Thyroid gland (tissue), 4 donors: ENCODE measurements around the gene TSFM. TPM values are rescaled to one million over a fixed set of nuclear protein-coding genes. Genes with fewer than 3 reads are reported as not detected.

Source experiments
- DNase-seq, 2 donors: peaks; one replicate each; pipeline ENCODE4 v3.0.0-alpha.2; 2019
- H3K27ac ChIP-seq, 3 donors: fragments of 200-600 bp; sonication (generic); 1 replicate in 2 of 3; 2 replicates in 1 of 3; pipeline ENCODE4 v1.5.1; 2016 to 2019; ENCODE audit warnings: mild to moderate bottlenecking in 1 of 3, moderate library complexity in 1 of 3
- H3K27me3 ChIP-seq: fragments of 200-600 bp; sonication (generic); one replicate; pipeline ENCODE4 v1.5.1; 2019
- H3K36me3 ChIP-seq, 2 donors: fragments of 200-600 bp; sonication (generic); one replicate each; pipeline ENCODE4 v1.5.1; 2016 to 2019
- H3K4me1 ChIP-seq, 2 donors: fragments of 200-600 bp; sonication (generic); one replicate each; pipeline ENCODE4 v1.5.1; 2017 to 2019
- H3K4me3 ChIP-seq, 3 donors: fragments of 200-600 bp; sonication (generic); replicated peaks in 1 of 3; 1 replicate in 2 of 3; 2 replicates in 1 of 3; pipeline ENCODE4 v1.5.1; 2016; ENCODE audit warnings: mild to moderate bottlenecking in 1 of 3
- H3K9me3 ChIP-seq: fragments of 200-600 bp; sonication (generic); one replicate; pipeline ENCODE4 v1.5.1; 2017
- POLR2A ChIP-seq, 2 donors: fragments of 450-650 bp; IDR thresholded peaks; one replicate each; pipeline ENCODE4 v1.6.1; 2017; ENCODE audit warnings: antibody characterized with exemption in 2 of 2, mild to moderate bottlenecking in 2 of 2, moderate library complexity in 1 of 2
- WGBS, 2 donors: methylation state at CpG; one replicate each; pipeline ENCODE4 v1.1.5; 2017; 5-methylcytosine and 5-hydroxymethylcytosine counted together
- intact Hi-C: fragments of 100-400 bp; cut with DNase I; formaldehyde crosslinking; loops from one replicate; pipeline ENCODE4 v1.15.1; 2023
- microRNA counts, 2 donors: library from miRNA; unstranded; fragments of <30 nt; microRNA quantifications; one replicate each; lab custom pipeline; 2016 to 2017
- microRNA-seq: library from miRNA; unstranded; fragments of <30 nt; microRNA quantifications from one replicate; pipeline ENCODE4, GENCODE V29; 2016
- small RNA-seq: library from RNA; depleted of rRNA; stranded (forward); fragments of <200 nt; gene quantifications from one replicate; pipeline ENCODE3, GENCODE V24; 2016
- total RNA-seq, 4 donors: library from RNA; depleted of rRNA; stranded (reverse); fragments of >200 nt; gene quantifications; one replicate each; pipeline ENCODE4 v1.2.3, GENCODE V29; 2016
- TF ChIP-seq, protein P1 (sequence below), 6 experiments: fragments of 200-600 bp in 3 of 6; fragments of 450-650 bp in 3 of 6; sonication (generic) in 3 of 6; IDR thresholded peaks; one replicate each; pipeline ENCODE4 v1.5.1; 2016 to 2019; ENCODE audit warnings: antibody characterized with exemption in 6 of 6, mild to moderate bottlenecking in 2 of 6, inconsistent platforms in 1 of 6, moderate library complexity in 1 of 6

TSFM gene
- total RNA-seq, 4 donors from 2014 or later, result 19.4 to 32.0 (median 25.5) TPM

DNA sequence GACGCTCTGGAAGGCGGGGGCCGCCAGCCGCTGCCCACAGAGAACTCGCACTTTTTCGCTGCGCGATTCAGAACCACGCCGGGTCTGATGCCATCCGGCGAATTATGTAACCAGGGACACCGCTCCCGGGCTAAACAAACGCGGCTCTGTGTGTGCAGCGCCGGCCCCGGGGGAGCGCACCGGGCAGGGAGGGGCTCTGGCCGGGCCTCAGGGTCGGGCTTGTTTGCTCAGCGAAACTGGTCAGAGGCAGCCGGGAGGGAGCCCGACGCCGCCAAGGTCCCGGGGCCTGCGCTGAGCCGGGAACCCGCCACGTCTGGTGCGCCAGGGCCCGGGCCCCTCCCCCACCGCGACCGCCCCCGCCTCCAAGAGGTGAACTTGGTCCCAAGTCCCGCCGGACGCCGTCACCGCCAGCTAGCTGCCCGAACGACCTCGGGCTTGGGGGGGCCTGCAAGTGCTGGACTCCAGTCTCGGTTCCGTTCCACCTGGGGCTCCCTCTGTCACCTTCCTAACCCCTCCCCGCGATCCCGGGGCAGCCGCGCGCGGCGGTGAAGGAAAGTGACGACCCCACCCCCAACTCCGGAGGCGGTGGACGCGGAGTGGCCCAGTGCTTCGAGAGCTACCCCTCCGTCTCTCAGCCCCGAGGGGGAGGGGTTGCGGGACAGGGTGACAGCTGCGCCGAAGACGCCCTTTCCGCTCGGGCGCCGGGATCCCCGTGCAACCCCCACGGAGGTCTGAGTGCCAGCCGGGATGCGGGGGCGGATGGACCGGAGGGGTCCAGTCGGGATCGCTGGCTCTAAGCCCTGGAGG, 63.1 kb downstream of the TSFM start:
- Histone ChIP-seq H3K36me3 (no peaks in the 10 kb centered on the region), H3K27me3 (no peaks in the 10 kb centered on the region), H3K4me1 (peaks cover 40 to 41% of the 10 kb centered on the region in 2 donors), H3K4me3 (peak overlapping the region; percentile 92 to 98 (median 97)), H3K27ac (peak overlapping the region; percentile 98 to 100 (median 99)), H3K9me3 (no peaks in the 10 kb centered on the region)
- 0 to 3% methylated on average over 18 to 21 of the region's 81 CpGs for WGBS, 2 donors
- intact Hi-C loops, result no loop called here
- peak; percentile 82 to 86 for DNase-seq
- TF ChIP-seq, protein P1, sequence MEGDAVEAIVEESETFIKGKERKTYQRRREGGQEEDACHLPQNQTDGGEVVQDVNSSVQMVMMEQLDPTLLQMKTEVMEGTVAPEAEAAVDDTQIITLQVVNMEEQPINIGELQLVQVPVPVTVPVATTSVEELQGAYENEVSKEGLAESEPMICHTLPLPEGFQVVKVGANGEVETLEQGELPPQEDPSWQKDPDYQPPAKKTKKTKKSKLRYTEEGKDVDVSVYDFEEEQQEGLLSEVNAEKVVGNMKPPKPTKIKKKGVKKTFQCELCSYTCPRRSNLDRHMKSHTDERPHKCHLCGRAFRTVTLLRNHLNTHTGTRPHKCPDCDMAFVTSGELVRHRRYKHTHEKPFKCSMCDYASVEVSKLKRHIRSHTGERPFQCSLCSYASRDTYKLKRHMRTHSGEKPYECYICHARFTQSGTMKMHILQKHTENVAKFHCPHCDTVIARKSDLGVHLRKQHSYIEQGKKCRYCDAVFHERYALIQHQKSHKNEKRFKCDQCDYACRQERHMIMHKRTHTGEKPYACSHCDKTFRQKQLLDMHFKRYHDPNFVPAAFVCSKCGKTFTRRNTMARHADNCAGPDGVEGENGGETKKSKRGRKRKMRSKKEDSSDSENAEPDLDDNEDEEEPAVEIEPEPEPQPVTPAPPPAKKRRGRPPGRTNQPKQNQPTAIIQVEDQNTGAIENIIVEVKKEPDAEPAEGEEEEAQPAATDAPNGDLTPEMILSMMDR (IDR thresholded peaks at IDR 0.05), result no peak
- TF ChIP-seq POLR2A (IDR thresholded peaks at IDR 0.05), result peak in 1 of 2 donors; percentile 57

GRCh38 chr12:57846285-57846576, 63.6 kb downstream of the TSFM start:
- 0 to 4% methylated on average over 5 to 12 of the region's 26 CpGs for WGBS, 2 donors
- Histone ChIP-seq H3K4me3 (peak overlapping the region; percentile 92 to 98 (median 97)), H3K36me3 (no peaks in the 10 kb centered on the region), H3K9me3 (no peaks in the 10 kb centered on the region), H3K27ac (peak overlapping the region; percentile 98 to 100 (median 99)), H3K27me3 (no peaks in the 10 kb centered on the region), H3K4me1 (peaks cover 35% of the 10 kb centered on the region in 2 donors)
- DNase-seq, result no peak
- intact Hi-C loops, result no loop called here
- TF ChIP-seq, protein P1 (IDR thresholded peaks at IDR 0.05), result no peak
- no peak for TF ChIP-seq POLR2A (IDR thresholded peaks at IDR 0.05)

DNA sequence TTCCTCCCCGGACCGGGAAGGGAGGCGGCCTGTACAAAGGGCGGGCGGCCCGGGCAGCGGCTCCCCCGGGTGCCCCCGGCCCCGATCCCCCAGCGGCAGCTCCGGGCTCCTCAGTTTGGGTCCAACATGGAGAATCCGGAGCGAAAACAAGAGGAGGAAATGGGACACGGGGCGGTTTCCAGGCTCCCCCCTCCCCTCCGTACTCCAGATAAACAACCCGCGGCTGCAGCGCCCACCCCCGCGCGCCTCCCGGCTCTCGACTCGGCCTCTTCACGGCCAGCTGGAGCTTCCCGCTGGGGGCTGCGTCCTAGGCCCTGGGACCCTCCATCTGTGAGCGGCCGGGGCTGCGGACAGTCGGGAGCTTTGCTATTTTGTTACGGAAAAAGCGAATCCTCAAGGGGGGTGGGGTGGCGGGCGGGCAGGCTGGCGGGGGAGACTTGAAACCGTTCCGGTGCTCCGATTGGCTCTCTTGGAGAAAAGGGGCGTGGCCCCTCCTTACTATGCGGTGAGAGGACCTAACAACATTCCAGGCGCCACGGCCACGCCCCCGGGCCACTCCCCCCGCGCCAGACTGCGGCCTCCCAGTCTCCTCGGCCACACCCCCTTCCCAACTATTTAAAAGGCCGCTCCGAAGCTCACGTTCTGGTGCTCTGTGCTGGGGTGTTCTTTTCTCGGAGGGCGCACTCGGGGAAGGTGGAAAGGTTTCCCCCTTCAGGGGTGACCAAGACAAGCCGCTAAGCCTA, 64.2 kb downstream of the TSFM start, which contains the start of gene CTDSP2:
Gene CTDSP2 (minus strand): TSS at position 153 of the 743 bp plus-strand sequence. CDS start 294 bp downstream, outside the sequence.
- DNase-seq, result peak; percentile 100
- Histone ChIP-seq H3K9me3 (no peaks in the 10 kb centered on the region), H3K4me1 (peaks cover 30 to 31% of the 10 kb centered on the region in 2 donors), H3K27me3 (no peaks in the 10 kb centered on the region), H3K36me3 (no peaks in the 10 kb centered on the region), H3K27ac (peak within 1 kb of the TSS; percentile 98 to 100 (median 99)), H3K4me3 (peak within 1 kb of the TSS; percentile 92 to 98 (median 97))
- TF ChIP-seq, protein P1 (IDR thresholded peaks at IDR 0.05), result peak in 1 of 6 experiments; percentile 17
- peak in 1 of 2 donors; percentile 95 for TF ChIP-seq POLR2A (IDR thresholded peaks at IDR 0.05)
- intact Hi-C loops, result no loop called here
- 0 to 1% methylated on average over 27 to 40 of the region's 58 CpGs for WGBS, 2 donors

MicroRNAs encoded within 50 kb of the gene (microRNA counts, 767-probe panel; counts per million panel counts)
- 4,644 to 8,214 counts per million in 2 donors for microRNA hsa-miR-26a-5p (lab: Ali Mortazavi, UCI)

Small RNAs within 50 kb of the gene (microRNA-seq; reads per million reads assigned to microRNA genes)
- 218 reads per million, percentile 61 among the genes with 10 or more reads in this experiment for gene MIR26A2
- not detected for gene MIR6759

Small RNAs within 50 kb of the gene (small RNA-seq; reads per million reads assigned to genes)
- 0.85 reads per million for gene MIR26A2
- gene RNU6-1083P, result not detected

Other genes with a start within 250 kb of the TSFM start
- 100 to 1,000 TPM; 164 to 199 (median 193) TPM for gene DCTN2, start 235.6 kb upstream of the TSFM start, total RNA-seq
- gene KIF5A, start 232.7 kb upstream of the TSFM start, total RNA-seq, result under 1 TPM; 0.34 to 0.67 (median 0.51) TPM
- 10 to 100 TPM; 29.6 to 82.6 (median 59.2) TPM for gene PIP4K2C, start 191.6 kb upstream of the TSFM start, total RNA-seq
- 10 to 100 TPM; 29.2 to 42.0 (median 33.9) TPM for gene DTX3, start 178.0 kb upstream of the TSFM start, total RNA-seq
- gene ARHGEF25, start 171.4 kb upstream of the TSFM start, total RNA-seq, result 10 to 100 TPM in 1 of 4 donors, 1 to 10 TPM in 3; 3.3 to 25.8 (median 3.9) TPM
- 1 to 10 TPM in 3 of 4 donors, under 1 TPM in 1; 0.88 to 7.9 (median 2.2) TPM for gene B4GALNT1, start 149.6 kb upstream of the TSFM start, total RNA-seq
- gene OS9, start 88.7 kb upstream of the TSFM start, total RNA-seq, result 100 to 1,000 TPM; 262 to 393 (median 286) TPM
- gene AGAP2, start 44.0 kb upstream of the TSFM start, total RNA-seq, result 1 to 10 TPM in 1 of 4 donors, under 1 TPM in 3; 0.45 to 1.3 (median 0.80) TPM
- 100 to 1,000 TPM; 110 to 166 (median 137) TPM for gene TSPAN31, start 37.7 kb upstream of the TSFM start, total RNA-seq
- gene CDK4, start 30.5 kb upstream of the TSFM start, total RNA-seq, result 100 to 1,000 TPM in 3 of 4 donors, 10 to 100 TPM in 1; 95.2 to 137 (median 113) TPM
- 10 to 100 TPM; 17.5 to 25.1 (median 21.4) TPM for gene MARCHF9, start 27.7 kb upstream of the TSFM start, total RNA-seq
- 10 to 100 TPM in 2 of 4 donors, 1 to 10 TPM in 2; 2.7 to 13.0 (median 10.0) TPM for gene CYP27B1, start 15.7 kb upstream of the TSFM start, total RNA-seq
- 10 to 100 TPM in 3 of 4 donors, 1 to 10 TPM in 1; 7.9 to 24.5 (median 13.1) TPM for gene METTL1, start 10.7 kb upstream of the TSFM start, total RNA-seq
- 10 to 100 TPM; 12.1 to 20.4 (median 16.5) TPM for gene EEF1AKMT3, start 10.2 kb upstream of the TSFM start, total RNA-seq
- gene AVIL, start 35.9 kb downstream of the TSFM start, total RNA-seq, result 10 to 100 TPM in 1 of 4 donors, 1 to 10 TPM in 3; 5.1 to 15.7 (median 7.8) TPM
- 100 to 1,000 TPM in 3 of 4 donors, 10 to 100 TPM in 1; 91.5 to 190 (median 138) TPM for gene CTDSP2, start 63.9 kb downstream of the TSFM start, total RNA-seq
- gene ATP23, start 158.8 kb downstream of the TSFM start, total RNA-seq, result 10 to 100 TPM in 3 of 4 donors, 1 to 10 TPM in 1; 1.9 to 13.4 (median 11.1) TPM